ENCODE data around the gene CHST11. TPM values are rescaled to one million over a fixed set of nuclear protein-coding genes. Genes with fewer than 3 reads are reported as not detected.

The CHST11 gene
- total and polyA plus RNA-seq, 9 of the 15 experiments (the other 6 are each of a cell fraction or from before 2014, with no cell fraction given): 2.3 to 38.7 (median 15.0) TPM

DNA sequence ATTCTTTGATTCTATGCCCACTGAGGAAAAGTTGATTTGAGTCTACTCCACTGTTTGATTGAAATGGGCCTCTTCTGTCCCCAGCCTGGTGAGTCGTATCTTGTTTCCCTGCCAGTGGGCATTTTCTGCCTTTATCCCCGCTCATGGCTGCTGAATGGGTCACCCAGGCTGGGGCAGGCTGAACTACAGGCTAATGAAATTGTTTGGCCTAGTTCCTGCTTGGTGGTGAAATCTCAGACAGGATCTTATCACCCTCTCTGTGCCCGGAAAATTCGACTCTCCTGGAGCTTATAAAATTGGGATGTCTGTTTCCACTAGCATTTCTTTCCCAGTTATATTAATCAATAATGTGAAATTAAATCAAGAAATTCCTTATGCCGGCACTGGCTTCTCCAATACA, 65.0 kb downstream of the CHST11 start (continued):
- no peak for TF ChIP-seq ZBTB40 (IDR thresholded peaks at IDR 0.05)
- TF ChIP-seq ZBTB40 (CRISPR knock-in tag; IDR thresholded peaks at IDR 0.05): no peak
- no peak for TF ChIP-seq SMARCC2 (IDR thresholded peaks at IDR 0.05; ENCODE audit: low read depth)
- no peak for TF ChIP-seq RERE (CRISPR knock-in tag; IDR thresholded peaks at IDR 0.05; ENCODE audit: borderline replicate concordance)
- TF ChIP-seq MYC (IDR thresholded peaks at IDR 0.05; ENCODE audit: low read depth, low read length): no peak
- no peak for TF ChIP-seq MYC (CRISPR knock-in tag; IDR thresholded peaks at IDR 0.05; ENCODE audit: borderline replicate concordance, low read depth)
